ENCODE results near the gene LHX5. TPM values are rescaled to one million over a fixed set of nuclear protein-coding genes. Genes with fewer than 3 reads are reported as not detected.

LHX5 gene
- total and polyA plus RNA-seq, 12 donors: not detected

DNA sequence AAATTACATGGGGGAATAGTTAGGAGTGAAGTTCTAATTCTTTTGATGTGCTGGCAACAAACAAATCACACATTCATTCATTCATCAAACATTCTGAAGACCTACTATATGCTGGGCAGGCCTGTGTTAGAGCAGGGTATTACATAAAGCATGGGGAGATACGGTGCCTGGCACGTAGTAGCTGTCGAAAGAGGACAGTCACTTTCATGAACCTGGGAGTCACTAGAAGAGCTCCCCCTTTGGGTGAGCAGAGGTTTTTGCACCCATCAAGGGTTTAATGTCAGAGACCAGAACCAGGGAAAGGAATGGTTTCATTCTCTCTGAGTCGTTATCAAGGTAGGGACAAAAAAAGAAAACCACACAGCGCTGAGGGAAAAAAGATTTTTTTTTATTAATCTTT lies 10.0 kb downstream of the LHX5 start:
- H3K9me3 ChIP-seq: no peaks in the 10 kb centered on the region
- TF ChIP-seq, protein P1, sequence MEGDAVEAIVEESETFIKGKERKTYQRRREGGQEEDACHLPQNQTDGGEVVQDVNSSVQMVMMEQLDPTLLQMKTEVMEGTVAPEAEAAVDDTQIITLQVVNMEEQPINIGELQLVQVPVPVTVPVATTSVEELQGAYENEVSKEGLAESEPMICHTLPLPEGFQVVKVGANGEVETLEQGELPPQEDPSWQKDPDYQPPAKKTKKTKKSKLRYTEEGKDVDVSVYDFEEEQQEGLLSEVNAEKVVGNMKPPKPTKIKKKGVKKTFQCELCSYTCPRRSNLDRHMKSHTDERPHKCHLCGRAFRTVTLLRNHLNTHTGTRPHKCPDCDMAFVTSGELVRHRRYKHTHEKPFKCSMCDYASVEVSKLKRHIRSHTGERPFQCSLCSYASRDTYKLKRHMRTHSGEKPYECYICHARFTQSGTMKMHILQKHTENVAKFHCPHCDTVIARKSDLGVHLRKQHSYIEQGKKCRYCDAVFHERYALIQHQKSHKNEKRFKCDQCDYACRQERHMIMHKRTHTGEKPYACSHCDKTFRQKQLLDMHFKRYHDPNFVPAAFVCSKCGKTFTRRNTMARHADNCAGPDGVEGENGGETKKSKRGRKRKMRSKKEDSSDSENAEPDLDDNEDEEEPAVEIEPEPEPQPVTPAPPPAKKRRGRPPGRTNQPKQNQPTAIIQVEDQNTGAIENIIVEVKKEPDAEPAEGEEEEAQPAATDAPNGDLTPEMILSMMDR (IDR thresholded peaks at IDR 0.05): peak in 3 of 9 donors; percentile 20 to 23 (median 22)
- no peak overlapping the region for H3K27ac ChIP-seq
- H3K27me3 ChIP-seq: peaks cover 31 to 99% (median 92%) of the 10 kb centered on the region in 7 donors
- intact Hi-C loops (cut with DNase I): loop anchor here in 9 of 10 donors (1.0 to 5.0 kb wide), 4 partner anchors 449 to 451 kb away; no protein-coding TSS in a partner anchor
- DNase-seq (no peak), ATAC-seq (no peak)
- WGBS, 2 donors: 19 to 28% methylated on average over 5 of the region's 5 CpGs
- H3K4me1 ChIP-seq: peaks cover 15 to 36% (median 33%) of the 10 kb centered on the region in 9 donors
- H3K36me3 ChIP-seq: no peaks in the 10 kb centered on the region
- H3K4me3 ChIP-seq: no peak overlapping the region

GRCh38 chr12:113459981-113460380 lies 11.7 kb downstream of the LHX5 start:
- Histone ChIP-seq H3K36me3 (no peaks in the 10 kb centered on the region), H3K27me3 (peaks cover 26 to 97% (median 79%) of the 10 kb centered on the region in 7 donors), H3K4me3 (no peak overlapping the region), H3K9me3 (no peaks in the 10 kb centered on the region), H3K4me1 (peaks cover 10 to 30% (median 27%) of the 10 kb centered on the region in 9 donors), H3K27ac (no peak overlapping the region)
- TF ChIP-seq, protein P1 (IDR thresholded peaks at IDR 0.05): no peak
- no peak for ATAC-seq
- 37 to 40% methylated on average over 4 of the region's 4 CpGs for WGBS, 2 donors
- intact Hi-C loops (cut with DNase I): loop anchor here in 4 of 10 donors (5.0 kb wide), 1 partner anchor 452 kb away; no protein-coding TSS in a partner anchor
- DNase-seq: no peak

- H3K4me1 ChIP-seq: peaks cover 0 to 7% (median 6%) of the 10 kb centered on the region in 9 donors
- no peak for ATAC-seq
- H3K36me3 ChIP-seq: no peaks in the 10 kb centered on the region
- TF ChIP-seq, protein P1 (IDR thresholded peaks at IDR 0.05): no peak
- WGBS, 2 donors: 48 to 56% methylated on average over 4 of the region's 4 CpGs
- no peak overlapping the region for H3K27ac ChIP-seq
- H3K4me3 ChIP-seq: no peak overlapping the region
- H3K27me3 ChIP-seq: peaks cover 3 to 96% (median 70%) of the 10 kb centered on the region in 7 donors
- no peak for DNase-seq
- intact Hi-C loops (cut with DNase I): no loop called here
- no peaks in the 10 kb centered on the region for H3K9me3 ChIP-seq
These were observed 14.0 kb downstream of the LHX5 start for GRCh38 chr12:113457710-113458109.

GRCh38 chr12:113457185-113457584 lies 14.5 kb downstream of the LHX5 start:
- H3K27me3 ChIP-seq: peaks cover 0 to 96% (median 66%) of the 10 kb centered on the region in 7 donors
- H3K9me3 ChIP-seq: no peaks in the 10 kb centered on the region
- DNase-seq (no peak), ATAC-seq (no peak)
- intact Hi-C loops (cut with DNase I): no loop called here
- 55 to 59% methylated on average over 10 of the region's 10 CpGs for WGBS, 2 donors
- H3K4me1 ChIP-seq: peaks cover 0 to 2% (median under 1%) of the 10 kb centered on the region in 9 donors
- TF ChIP-seq, protein P1 (IDR thresholded peaks at IDR 0.05): no peak
- no peak overlapping the region for H3K27ac ChIP-seq
- H3K4me3 ChIP-seq: no peak overlapping the region
- H3K36me3 ChIP-seq: no peaks in the 10 kb centered on the region
